Gastroesophageal sphincter (tissue), 4 donors: Measurements from ENCODE around the gene ZNHIT3. TPM values are rescaled to one million over a fixed set of nuclear protein-coding genes. Genes with fewer than 3 reads are reported as not detected.
"Not testable (repeated sequence)": the region's sequence is repeated elsewhere in the genome, so short reads cannot be mapped to it uniquely, and the experiment has no call there.

Experiments used
- ATAC-seq: fragments of 150-250 bp; one replicate; pipeline ENCODE4 v1.9.1; 2016; ENCODE audit warnings: mild to moderate bottlenecking, moderate library complexity
- H3K27ac ChIP-seq, 4 donors: fragments of 200-600 bp; sonication (generic) in 3 of 4; 1 replicate in 3 of 4; 2 replicates in 1 of 4; pipeline ENCODE4 v1.5.1; 2016 to 2019
- H3K27me3 ChIP-seq: fragments of 200-600 bp; sonication (generic); one replicate; pipeline ENCODE4 v1.5.1; 2019
- H3K36me3 ChIP-seq, 2 donors: fragments of 200-600 bp; sonication (generic); one replicate each; pipeline ENCODE4 v1.5.1; 2019; ENCODE audit warnings: control low read depth in 1 of 2
- H3K4me1 ChIP-seq, 3 donors: fragments of 200-600 bp; sonication (generic); 1 replicate in 2 of 3; 2 replicates in 1 of 3; pipeline ENCODE4 v1.5.1; 2016 to 2019; ENCODE audit warnings: control low read depth in 2 of 3
- H3K4me3 ChIP-seq, 2 donors: fragments of 200-600 bp; sonication (generic); one replicate each; pipeline ENCODE4 v1.5.1; 2019; ENCODE audit warnings: mild to moderate bottlenecking in 1 of 2, moderate library complexity in 1 of 2
- H3K9me3 ChIP-seq, 3 donors: fragments of 200-600 bp; sonication (generic); one replicate each; pipeline ENCODE4 v1.5.1; 2017 to 2019; ENCODE audit warnings: control low read depth in 2 of 3
- CTCF ChIP-seq, 4 experiments: fragments of 200-600 bp in 2 of 4; fragments of 450-650 bp in 2 of 4; sonication (generic) in 1 of 4; IDR thresholded peaks; one replicate each; pipeline ENCODE4 v1.5.1; 2017 to 2019; ENCODE audit warnings: antibody characterized with exemption in 4 of 4, mild to moderate bottlenecking in 2 of 4, moderate library complexity in 2 of 4
- EP300 ChIP-seq: sonication (generic); formaldehyde crosslinking; IDR thresholded peaks from one replicate; pipeline ENCODE4 v1.6.1; 2017; ENCODE audit warnings: antibody characterized with exemption, mild to moderate bottlenecking
- POLR2A ChIP-seq, 2 donors: fragments of 450-650 bp; IDR thresholded peaks; one replicate each; pipeline ENCODE4 v1.6.1; 2017; ENCODE audit warnings: antibody characterized with exemption in 2 of 2, mild to moderate bottlenecking in 2 of 2, moderate library complexity in 1 of 2
- POLR2AphosphoS5 ChIP-seq: sonication (generic); formaldehyde crosslinking; IDR thresholded peaks from one replicate; pipeline ENCODE4 v1.6.1; 2017; ENCODE audit warnings: antibody characterized with exemption
- WGBS, 2 donors: methylation state at CpG; one replicate each; pipeline ENCODE4 v1.1.5; 2018; ENCODE audit warnings: low coverage in 1 of 2; 5-methylcytosine and 5-hydroxymethylcytosine counted together
- total RNA-seq, 4 donors: library from RNA; depleted of rRNA; stranded (reverse); fragments of >200 nt; gene quantifications; one replicate each; pipeline ENCODE4 v1.1.0, GENCODE V29; 2016

The ZNHIT3 gene
- total RNA-seq, 4 donors from 2014 or later: 30.8 to 42.0 (median 36.5) TPM

GRCh38 chr17:36475346-36475970, 11.0 kb upstream of the ZNHIT3 start:
- Histone ChIP-seq H3K27me3 (peaks cover 23% of the 10 kb centered on the region), H3K9me3 (no peaks in the 10 kb centered on the region), H3K36me3 (no peaks in the 10 kb centered on the region), H3K27ac (no peak overlapping the region), H3K4me3 (no peak overlapping the region), H3K4me1 (no peaks in the 10 kb centered on the region)
- no peak for ATAC-seq
- TF ChIP-seq POLR2A (IDR thresholded peaks at IDR 0.05): no peak
- TF ChIP-seq POLR2AphosphoS5: no peak
- TF ChIP-seq EP300: no peak
- TF ChIP-seq CTCF (IDR thresholded peaks at IDR 0.05): no peak
- 83% methylated on average over 1 of the region's 4 CpGs; no CpG with 5 or more reads in 1 of the 2 donors for WGBS, 2 donors

GRCh38 chr17:36481829-36482228, 4.7 kb upstream of the ZNHIT3 start:
- no peak overlapping the region for H3K27ac ChIP-seq
- no peak for ATAC-seq
- peaks cover 18% of the 10 kb centered on the region for H3K27me3 ChIP-seq
- no peaks in the 10 kb centered on the region for H3K36me3 ChIP-seq
- H3K4me1 ChIP-seq: peaks cover 0 to 25% (median 14%) of the 10 kb centered on the region in 3 donors
- H3K9me3 ChIP-seq: no peaks in the 10 kb centered on the region
- TF ChIP-seq POLR2A (IDR thresholded peaks at IDR 0.05) (no peak), POLR2AphosphoS5 (no peak), CTCF (IDR thresholded peaks at IDR 0.05) (no peak), EP300 (no peak)
- no peak overlapping the region for H3K4me3 ChIP-seq
- 60 to 71% methylated on average over 1 to 7 of the region's 7 CpGs for WGBS, 2 donors

GRCh38 chr17:36482611-36483504, 3.6 kb upstream of the ZNHIT3 start:
- ATAC-seq: peak; percentile 89
- peak overlapping the region in 3 of 4 donors; percentile 48 to 59 (median 52) for H3K27ac ChIP-seq
- no CpG with 5 or more reads among the region's 79 CpGs for WGBS, 2 donors

DNA sequence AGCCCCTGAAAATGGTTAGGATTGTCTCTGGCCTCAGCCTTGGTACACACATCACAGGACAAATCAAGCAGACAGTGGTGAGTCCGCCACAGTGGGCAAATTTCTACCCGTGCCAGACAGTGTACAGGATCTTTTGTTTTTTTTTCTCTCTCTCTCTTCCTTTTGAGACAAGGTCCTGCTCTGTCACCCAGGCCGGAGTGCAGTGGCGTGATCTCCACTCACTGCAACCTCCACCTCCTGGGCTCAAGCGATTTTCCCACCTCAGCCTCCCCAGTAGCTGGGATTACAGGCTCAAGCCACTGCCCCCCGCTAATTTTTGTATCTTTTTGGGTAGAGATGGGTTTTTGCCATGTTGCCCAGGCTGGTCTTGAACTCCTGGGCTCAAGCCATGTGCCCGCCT, 2.5 kb upstream of the ZNHIT3 start:
- H3K4me1 ChIP-seq: peaks cover 0 to 45% (median 21%) of the 10 kb centered on the region in 3 donors
- not testable (repeated sequence) for H3K27ac ChIP-seq, H3K36me3 ChIP-seq, ATAC-seq, H3K9me3 ChIP-seq, H3K4me3 ChIP-seq
- peaks cover 15% of the 10 kb centered on the region for H3K27me3 ChIP-seq
- 89 to 92% methylated on average over 5 to 7 of the region's 7 CpGs for WGBS, 2 donors

More at GRCh38 chr17:36482611-36483504, 3.6 kb upstream of the ZNHIT3 start:
- H3K4me3 ChIP-seq: peak overlapping the region; percentile 18 to 54
- H3K27me3 ChIP-seq: peaks cover 15% of the 10 kb centered on the region
- no peaks in the 10 kb centered on the region for H3K36me3 ChIP-seq
- no peaks in the 10 kb centered on the region for H3K9me3 ChIP-seq
- TF ChIP-seq POLR2A (IDR thresholded peaks at IDR 0.05): no peak
- peak; percentile 85 to 97 (median 88) for TF ChIP-seq CTCF (IDR thresholded peaks at IDR 0.05)
- H3K4me1 ChIP-seq: peaks cover 0 to 34% (median 20%) of the 10 kb centered on the region in 3 donors

- H3K4me3 ChIP-seq: no peak overlapping the region
- peaks cover 0 to 54% (median 21%) of the 10 kb centered on the region in 3 donors for H3K4me1 ChIP-seq
- no peak for ATAC-seq
- H3K27ac ChIP-seq: no peak overlapping the region
- no peaks in the 10 kb centered on the region for H3K9me3 ChIP-seq
- peaks cover 15% of the 10 kb centered on the region for H3K27me3 ChIP-seq
- TF ChIP-seq POLR2A (IDR thresholded peaks at IDR 0.05) (no peak), EP300 (no peak), POLR2AphosphoS5 (no peak), CTCF (IDR thresholded peaks at IDR 0.05) (no peak)
- peaks cover 0 to 4% of the 10 kb centered on the region in 2 donors for H3K36me3 ChIP-seq
- WGBS, 2 donors: 82 to 85% methylated on average over 3 to 5 of the region's 8 CpGs
Observed at GRCh38 chr17:36485027-36485426, 1.5 kb upstream of the ZNHIT3 start.
